ENCODE results near the gene RNF34.

DNA sequence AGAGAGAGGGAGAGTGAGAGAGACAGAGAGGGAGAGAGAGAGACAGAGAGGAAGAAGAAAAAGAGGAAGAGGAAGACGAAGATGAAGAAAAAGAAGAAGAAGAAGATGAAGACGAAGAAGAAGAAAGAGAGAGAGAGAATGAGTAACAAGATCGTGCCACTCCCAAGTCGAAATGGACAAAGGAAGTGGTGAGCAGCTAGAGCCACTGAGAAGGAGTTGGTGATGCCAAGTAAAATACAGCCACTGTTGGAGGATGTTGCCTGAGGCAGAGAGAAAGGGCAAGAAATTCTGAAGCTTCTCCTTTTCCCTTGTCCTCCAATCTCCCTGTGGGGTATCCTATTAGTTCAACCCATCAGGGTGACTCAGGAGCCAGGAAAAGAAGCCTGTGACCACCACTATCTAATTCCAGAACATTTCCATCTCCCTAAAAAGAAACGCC is 35.2 kb upstream of the RNF34 start:
- no peak for TF ChIP-seq EZH2 (IDR thresholded peaks at IDR 0.05; ENCODE audit: low read depth)
- TF ChIP-seq, protein P1, sequence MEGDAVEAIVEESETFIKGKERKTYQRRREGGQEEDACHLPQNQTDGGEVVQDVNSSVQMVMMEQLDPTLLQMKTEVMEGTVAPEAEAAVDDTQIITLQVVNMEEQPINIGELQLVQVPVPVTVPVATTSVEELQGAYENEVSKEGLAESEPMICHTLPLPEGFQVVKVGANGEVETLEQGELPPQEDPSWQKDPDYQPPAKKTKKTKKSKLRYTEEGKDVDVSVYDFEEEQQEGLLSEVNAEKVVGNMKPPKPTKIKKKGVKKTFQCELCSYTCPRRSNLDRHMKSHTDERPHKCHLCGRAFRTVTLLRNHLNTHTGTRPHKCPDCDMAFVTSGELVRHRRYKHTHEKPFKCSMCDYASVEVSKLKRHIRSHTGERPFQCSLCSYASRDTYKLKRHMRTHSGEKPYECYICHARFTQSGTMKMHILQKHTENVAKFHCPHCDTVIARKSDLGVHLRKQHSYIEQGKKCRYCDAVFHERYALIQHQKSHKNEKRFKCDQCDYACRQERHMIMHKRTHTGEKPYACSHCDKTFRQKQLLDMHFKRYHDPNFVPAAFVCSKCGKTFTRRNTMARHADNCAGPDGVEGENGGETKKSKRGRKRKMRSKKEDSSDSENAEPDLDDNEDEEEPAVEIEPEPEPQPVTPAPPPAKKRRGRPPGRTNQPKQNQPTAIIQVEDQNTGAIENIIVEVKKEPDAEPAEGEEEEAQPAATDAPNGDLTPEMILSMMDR (conservative IDR thresholded peaks at IDR 0.05) = no peak
